Naive B cell (primary cell): ENCODE data around the gene RMP24.

Source experiments
- ATAC-seq, 2 donors: fragments of 150-1000 bp; cut with Tn5 transposase; 2 replicates each; pipeline ENCODE4 v1.10.0; 2021; ENCODE audit warnings: low read depth in 2 of 2, mild to moderate bottlenecking in 2 of 2, moderate library complexity in 2 of 2
- DNase-seq: peaks from one replicate; pipeline ENCODE4 v3.0.0; 2022
- H3K27ac Mint-ChIP-seq, 6 donors: one replicate each; pipeline ENCODE4 v1.8.0; 2020 to 2022; ENCODE audit warnings: mild to moderate bottlenecking in 6 of 6, mixed read lengths in 6 of 6, moderate library complexity in 5 of 6, inconsistent platforms in 2 of 6
- H3K27me3 Mint-ChIP-seq, 3 donors: one replicate each; pipeline ENCODE4 v1.8.0; 2021 to 2022; ENCODE audit warnings: mixed read lengths in 3 of 3, mild to moderate bottlenecking in 1 of 3
- H3K36me3 Mint-ChIP-seq, 2 donors: one replicate each; pipeline ENCODE4 v1.8.0; 2020 to 2022; ENCODE audit warnings: mixed read lengths in 2 of 2, inconsistent platforms in 1 of 2, mild to moderate bottlenecking in 1 of 2
- H3K4me1 Mint-ChIP-seq, 3 donors: one replicate each; pipeline ENCODE4 v1.8.0; 2020 to 2022; ENCODE audit warnings: mixed read lengths in 3 of 3, inconsistent platforms in 1 of 3, mild to moderate bottlenecking in 1 of 3, moderate library complexity in 1 of 3
- H3K4me3 Mint-ChIP-seq, 8 donors: one replicate each; pipeline ENCODE4 v1.8.0; 2020 to 2022; ENCODE audit warnings: mild to moderate bottlenecking in 8 of 8, mixed read lengths in 8 of 8, moderate library complexity in 8 of 8, inconsistent platforms in 2 of 8
- H3K9me3 Mint-ChIP-seq, 7 donors: one replicate each; pipeline ENCODE4 v1.8.0; 2020 to 2022; ENCODE audit warnings: mixed read lengths in 7 of 7, mild to moderate bottlenecking in 5 of 7, inconsistent platforms in 2 of 7, moderate library complexity in 1 of 7

Gene RMP24

DNA sequence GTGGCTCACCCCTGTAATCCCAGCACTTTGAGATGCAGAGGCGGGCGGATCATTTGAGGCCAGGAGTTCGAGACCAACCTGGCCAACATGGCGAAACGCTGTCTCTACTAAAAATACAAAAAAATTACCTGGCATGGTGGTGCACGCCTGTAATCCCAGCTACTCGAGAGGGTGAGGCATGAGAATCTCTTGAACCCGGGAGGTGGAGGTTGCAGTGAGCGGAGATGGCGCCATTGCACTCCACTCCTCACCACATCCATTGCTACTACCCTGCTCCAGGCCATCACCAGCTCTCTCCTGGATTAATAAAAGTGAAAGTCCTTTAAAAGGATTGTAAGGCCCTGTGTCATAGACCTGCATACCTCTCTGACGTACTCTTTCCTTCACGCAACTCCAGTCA, 1.2 kb downstream of the RMP24 start:
- Mint-ChIP-seq H3K9me3 (no peaks in the 10 kb centered on the region), H3K27ac (peak overlapping the region; percentile 61 to 98 (median 96)), H3K27me3 (no peaks in the 10 kb centered on the region), H3K4me1 (peaks cover 33 to 43% (median 43%) of the 10 kb centered on the region in 3 donors), H3K36me3 (peaks cover 23 to 27% of the 10 kb centered on the region in 2 donors), H3K4me3 (peak overlapping the region; percentile 89 to 99 (median 96))
- ATAC-seq (no peak), DNase-seq (no peak)

DNA sequence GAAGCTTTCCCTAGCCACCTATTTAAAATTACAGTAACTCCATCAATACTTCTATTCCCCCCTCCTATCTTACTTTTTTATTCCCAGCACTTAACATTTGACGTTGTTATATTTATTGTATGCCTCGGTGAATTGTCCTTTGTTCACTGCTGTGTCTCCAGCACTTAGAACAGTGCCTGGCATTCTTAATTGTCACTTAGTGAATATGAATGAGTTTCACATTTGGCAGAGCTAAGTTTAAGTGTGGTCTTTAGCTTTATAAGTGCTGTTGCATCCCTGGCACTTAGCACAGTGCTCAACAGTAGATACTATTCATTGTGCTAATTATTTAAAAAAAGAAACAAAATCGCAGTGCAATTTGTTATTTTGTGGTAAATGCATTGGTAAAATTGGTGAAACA, 1.7 kb downstream of the RMP24 start:
- Mint-ChIP-seq H3K27ac (peak overlapping the region in 4 of 6 donors; percentile 61 to 97 (median 91)), H3K27me3 (no peaks in the 10 kb centered on the region), H3K4me1 (peaks cover 33 to 43% (median 42%) of the 10 kb centered on the region in 3 donors), H3K9me3 (no peaks in the 10 kb centered on the region), H3K4me3 (peak overlapping the region; percentile 89 to 99 (median 96)), H3K36me3 (peaks cover 24 to 29% of the 10 kb centered on the region in 2 donors)
- ATAC-seq = no peak
- DNase-seq = no peak

DNA sequence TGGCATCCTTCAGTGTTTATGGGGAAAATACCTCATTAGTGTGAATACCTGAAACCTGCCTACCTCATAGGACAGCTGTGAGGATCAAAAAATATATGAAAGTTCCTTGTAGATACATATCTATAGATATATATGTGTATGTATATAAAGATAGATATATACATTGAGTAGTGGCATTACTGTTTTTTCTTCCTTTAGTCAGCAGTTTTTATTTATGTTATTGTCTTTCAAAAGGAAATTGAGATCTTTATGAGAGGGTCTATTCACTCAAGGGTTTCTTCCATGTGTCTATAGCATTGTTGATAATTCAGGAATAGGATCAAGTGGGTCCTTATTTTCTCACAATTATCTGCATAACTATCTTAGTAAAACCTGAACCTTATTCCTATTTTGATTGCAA, 6.6 kb downstream of the RMP24 start:
- peaks cover 36 to 49% of the 10 kb centered on the region in 2 donors for H3K36me3 Mint-ChIP-seq
- peaks cover 3 to 15% (median 8%) of the 10 kb centered on the region in 3 donors for H3K4me1 Mint-ChIP-seq
- H3K4me3 Mint-ChIP-seq = no peak overlapping the region
- no peaks in the 10 kb centered on the region for H3K27me3 Mint-ChIP-seq
- H3K9me3 Mint-ChIP-seq = no peaks in the 10 kb centered on the region
- H3K27ac Mint-ChIP-seq = no peak overlapping the region
- no peak for ATAC-seq
- DNase-seq = no peak

DNA sequence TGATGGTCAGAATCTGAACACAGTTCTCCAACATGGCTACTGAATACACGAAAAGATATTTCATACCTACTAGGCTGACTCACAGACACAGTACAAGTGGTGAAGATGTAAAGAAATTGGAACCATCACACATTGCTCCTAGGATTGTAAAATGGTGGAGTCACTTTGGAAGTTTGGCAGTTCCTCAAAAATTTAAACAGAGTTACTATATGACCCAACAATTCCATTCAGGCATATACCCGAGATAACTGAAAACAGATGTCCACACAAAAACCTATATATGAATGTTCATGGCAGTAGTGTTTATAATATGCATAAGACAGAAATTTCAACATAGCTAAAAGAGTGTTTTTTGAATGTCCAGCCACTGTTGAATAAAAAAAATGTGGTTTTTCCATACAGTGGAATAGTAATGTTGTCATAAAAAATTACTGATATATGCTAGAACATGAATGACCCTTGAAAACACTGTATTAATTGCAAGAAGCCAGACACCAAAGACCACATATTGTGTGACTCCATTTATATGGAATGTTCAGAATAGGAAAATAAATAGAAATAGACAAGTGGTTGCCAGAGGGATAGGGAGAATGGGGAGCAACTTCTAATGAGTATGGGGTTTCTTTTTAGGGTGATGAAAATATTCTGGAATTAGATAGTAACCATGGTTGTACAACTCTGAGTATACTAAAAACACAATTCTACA, 10.1 kb downstream of the RMP24 start:
- no peaks in the 10 kb centered on the region for H3K27me3 Mint-ChIP-seq
- H3K9me3 Mint-ChIP-seq = no peaks in the 10 kb centered on the region
- peaks cover 0 to 5% (median 0%) of the 10 kb centered on the region in 3 donors for H3K4me1 Mint-ChIP-seq
- peaks cover 20 to 40% of the 10 kb centered on the region in 2 donors for H3K36me3 Mint-ChIP-seq
- no peak overlapping the region for H3K4me3 Mint-ChIP-seq
- ATAC-seq = no peak
- no peak for DNase-seq
- peak overlapping the region in 1 of 6 donors; percentile 25 for H3K27ac Mint-ChIP-seq

DNA sequence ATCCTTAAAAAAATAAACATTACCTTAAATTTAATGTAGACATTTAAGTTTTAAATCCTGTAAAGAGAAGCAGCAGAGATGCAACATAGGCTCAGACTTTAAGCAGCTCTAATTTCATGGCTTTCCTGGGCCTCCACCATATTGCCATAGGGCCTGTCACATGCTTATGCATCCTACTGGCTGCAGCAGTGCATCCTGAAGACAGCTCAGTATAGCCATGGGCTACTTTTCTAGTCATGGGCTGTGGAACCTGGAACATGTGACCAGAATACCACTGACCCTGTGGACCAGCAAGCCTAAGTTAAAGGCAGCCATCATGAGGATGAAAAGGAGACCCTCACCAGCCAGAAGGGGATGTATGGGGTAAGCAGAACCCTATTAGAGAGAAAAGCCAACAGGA, 10.7 kb downstream of the RMP24 start:
- Mint-ChIP-seq H3K27me3 (no peaks in the 10 kb centered on the region), H3K27ac (no peak overlapping the region), H3K36me3 (peaks cover 14 to 36% of the 10 kb centered on the region in 2 donors), H3K9me3 (no peaks in the 10 kb centered on the region), H3K4me3 (no peak overlapping the region), H3K4me1 (no peaks in the 10 kb centered on the region)
- ATAC-seq (no peak), DNase-seq (no peak)

DNA sequence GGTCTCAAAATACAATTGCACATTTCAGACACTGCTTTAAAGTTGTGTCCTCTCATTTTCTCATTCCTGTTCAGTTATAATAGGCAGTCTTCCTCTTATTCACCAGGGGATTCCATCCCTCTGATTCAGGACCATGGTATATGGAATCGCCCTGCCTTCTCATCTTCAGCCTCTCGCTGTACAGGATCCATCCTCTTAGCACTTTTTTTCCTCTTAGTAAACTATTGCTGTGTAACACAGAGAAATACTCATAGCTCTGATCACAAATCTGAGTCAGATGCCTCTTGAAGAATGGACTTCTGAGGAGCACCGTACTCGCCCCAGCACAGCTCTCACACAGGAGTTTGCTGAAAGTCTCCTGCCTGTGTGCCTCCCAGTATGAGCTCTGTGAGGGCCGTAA, 11.3 kb downstream of the RMP24 start:
- no peaks in the 10 kb centered on the region for H3K9me3 Mint-ChIP-seq
- no peak for DNase-seq
- no peaks in the 10 kb centered on the region for H3K4me1 Mint-ChIP-seq
- H3K27me3 Mint-ChIP-seq = no peaks in the 10 kb centered on the region
- H3K36me3 Mint-ChIP-seq = peaks cover 8 to 36% of the 10 kb centered on the region in 2 donors
- no peak for ATAC-seq
- no peak overlapping the region for H3K4me3 Mint-ChIP-seq
- peak overlapping the region in 2 of 6 donors; percentile 43 to 70 for H3K27ac Mint-ChIP-seq

DNA sequence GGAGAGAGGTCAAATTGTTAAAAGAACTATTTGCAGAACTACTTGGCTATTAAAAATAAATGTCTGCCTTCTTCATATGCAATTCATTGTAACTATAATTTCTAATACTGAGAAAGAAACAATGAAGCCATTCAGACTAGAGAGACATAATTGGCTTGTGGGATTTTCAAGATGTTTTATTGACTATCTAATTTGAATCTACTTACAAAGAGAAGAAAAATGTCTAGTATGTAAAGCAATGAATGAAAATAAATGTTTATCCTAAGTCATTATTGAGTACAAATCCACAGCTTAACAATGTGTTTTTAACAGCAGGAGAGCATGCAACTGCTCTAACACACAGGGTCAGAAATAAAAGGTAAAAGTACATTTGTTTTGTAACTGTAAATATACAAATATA, 19.2 kb downstream of the RMP24 start:
- no peak overlapping the region for H3K4me3 Mint-ChIP-seq
- no peak overlapping the region for H3K27ac Mint-ChIP-seq
- peaks cover 0 to 11% of the 10 kb centered on the region in 2 donors for H3K36me3 Mint-ChIP-seq
- no peaks in the 10 kb centered on the region for H3K27me3 Mint-ChIP-seq
- H3K9me3 Mint-ChIP-seq = no peaks in the 10 kb centered on the region
- no peak for DNase-seq
- no peaks in the 10 kb centered on the region for H3K4me1 Mint-ChIP-seq
- ATAC-seq = no peak

DNA sequence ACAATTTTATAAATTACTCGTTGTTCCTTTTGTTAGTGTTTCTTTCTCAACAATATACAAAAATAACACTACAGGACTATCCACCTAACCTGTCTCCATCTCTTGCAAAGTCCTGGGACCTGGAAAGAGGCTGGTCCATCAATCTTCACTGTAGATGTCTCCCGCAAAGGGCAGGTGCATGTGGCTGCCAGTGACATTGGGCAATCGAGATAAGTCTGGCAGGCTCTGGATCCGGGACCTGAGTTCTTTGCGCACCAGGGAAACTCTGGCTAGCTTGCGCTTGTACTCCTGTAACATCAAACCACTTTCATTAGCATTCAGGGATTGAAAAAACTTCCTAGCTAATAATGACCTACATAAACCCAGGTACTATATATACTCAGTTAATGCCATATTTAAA, 20.5 kb downstream of the RMP24 start:
- Mint-ChIP-seq H3K27ac (peak overlapping the region in 1 of 6 donors; percentile 56), H3K4me1 (no peaks in the 10 kb centered on the region), H3K4me3 (no peak overlapping the region), H3K36me3 (peaks cover 0 to 5% of the 10 kb centered on the region in 2 donors), H3K27me3 (no peaks in the 10 kb centered on the region), H3K9me3 (no peaks in the 10 kb centered on the region)
- ATAC-seq (no peak), DNase-seq (no peak)

DNA sequence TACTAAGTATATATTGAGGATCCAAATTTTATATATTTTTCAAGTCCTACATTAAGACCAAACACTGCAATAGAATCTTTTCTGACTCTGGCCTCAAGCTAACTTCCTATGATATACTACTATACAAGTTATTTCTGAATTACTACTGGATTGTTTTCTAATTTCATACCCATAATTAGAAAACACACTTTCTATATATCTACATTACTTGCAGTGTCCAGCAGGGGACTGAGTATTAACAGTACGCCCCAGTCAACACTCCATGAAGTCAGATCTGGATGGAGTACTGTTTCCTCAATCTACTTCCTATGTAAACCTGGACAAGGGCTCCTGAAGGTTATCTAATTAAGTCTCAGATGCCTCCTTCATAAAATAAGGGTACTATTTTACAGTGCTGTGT, 26.5 kb downstream of the RMP24 start:
- Mint-ChIP-seq H3K4me1 (peaks cover 21 to 32% (median 25%) of the 10 kb centered on the region in 3 donors), H3K36me3 (no peaks in the 10 kb centered on the region), H3K27me3 (no peaks in the 10 kb centered on the region), H3K9me3 (no peaks in the 10 kb centered on the region), H3K27ac (no peak overlapping the region), H3K4me3 (no peak overlapping the region)
- DNase-seq (no peak), ATAC-seq (peak in 1 of 2 donors; percentile 30)

DNA sequence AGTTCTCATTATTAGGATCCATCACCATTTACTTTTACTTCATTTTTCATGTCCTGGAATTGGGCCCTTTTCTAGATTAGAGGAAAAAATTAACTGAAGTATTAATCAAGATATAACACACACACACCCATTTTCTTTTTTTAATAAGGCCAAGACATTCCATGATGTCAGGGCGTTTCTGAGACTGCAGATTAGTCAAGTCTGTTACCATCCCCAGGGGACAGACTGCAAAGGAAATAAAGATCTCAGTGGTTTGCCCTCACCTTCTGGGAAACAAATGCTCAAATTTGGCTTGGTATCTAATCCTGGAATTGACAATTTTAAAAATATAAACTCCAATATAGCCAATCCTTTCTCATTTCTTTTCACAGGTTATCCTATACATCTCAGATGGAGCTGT, 27.4 kb downstream of the RMP24 start:
- H3K36me3 Mint-ChIP-seq = no peaks in the 10 kb centered on the region
- no peaks in the 10 kb centered on the region for H3K27me3 Mint-ChIP-seq
- H3K9me3 Mint-ChIP-seq = no peaks in the 10 kb centered on the region
- no peak overlapping the region for H3K4me3 Mint-ChIP-seq
- ATAC-seq (no peak), DNase-seq (no peak)
- peak overlapping the region in 1 of 6 donors; percentile 38 for H3K27ac Mint-ChIP-seq
- H3K4me1 Mint-ChIP-seq = peaks cover 21 to 32% (median 25%) of the 10 kb centered on the region in 3 donors

DNA sequence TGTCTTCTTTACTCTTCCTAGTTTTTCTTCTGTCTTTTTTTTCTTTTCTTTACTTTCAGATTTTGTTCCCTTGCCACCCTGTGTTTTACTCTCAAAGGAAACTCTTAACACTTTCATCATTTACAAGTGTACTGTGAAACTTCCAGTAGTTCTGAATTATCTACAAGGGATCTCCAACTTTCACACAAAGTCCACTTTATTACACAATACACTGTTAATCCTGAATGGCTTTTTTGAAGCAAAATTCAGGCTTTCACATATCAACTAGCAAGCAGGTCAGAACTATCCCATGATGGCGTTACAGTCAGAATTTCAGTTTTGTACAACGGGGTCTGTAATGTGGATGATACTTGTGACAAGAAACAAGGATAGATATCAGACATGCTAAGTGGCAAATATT, 34.5 kb downstream of the RMP24 start:
- no peaks in the 10 kb centered on the region for H3K27me3 Mint-ChIP-seq
- H3K4me1 Mint-ChIP-seq = peaks cover 6 to 9% (median 7%) of the 10 kb centered on the region in 3 donors
- ATAC-seq = no peak

DNA sequence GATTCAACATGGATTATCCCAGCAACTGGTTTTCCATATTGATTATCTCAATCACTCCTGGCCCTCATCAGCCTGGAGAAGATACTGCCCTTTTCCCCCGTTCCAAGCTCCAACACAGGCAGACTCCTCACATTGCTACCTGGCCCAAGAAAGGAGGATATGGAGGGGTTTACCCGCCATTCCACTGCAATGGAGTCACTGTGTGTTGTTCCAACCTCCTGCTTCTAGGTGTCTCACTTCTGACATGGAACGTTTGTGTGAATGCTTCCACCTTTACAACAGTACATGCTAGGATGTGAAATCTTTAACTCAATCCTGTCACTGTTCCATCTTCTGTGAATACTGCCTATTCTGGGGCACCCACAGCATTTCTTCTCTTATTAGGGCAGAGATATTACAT, 36.7 kb downstream of the RMP24 start:
- Mint-ChIP-seq H3K36me3 (peaks cover 0 to 4% of the 10 kb centered on the region in 2 donors), H3K27ac (no peak overlapping the region), H3K27me3 (no peaks in the 10 kb centered on the region), H3K4me3 (no peak overlapping the region), H3K9me3 (no peaks in the 10 kb centered on the region), H3K4me1 (peaks cover 3 to 5% (median 4%) of the 10 kb centered on the region in 3 donors)
- no peak for DNase-seq
- no peak for ATAC-seq

More for the DNA sequence above, 34.5 kb downstream of the RMP24 start:
- DNase-seq = no peak
- no peak overlapping the region for H3K4me3 Mint-ChIP-seq
- peaks cover 0 to 4% of the 10 kb centered on the region in 2 donors for H3K36me3 Mint-ChIP-seq
- peak overlapping the region in 1 of 6 donors; percentile 54 for H3K27ac Mint-ChIP-seq
- no peaks in the 10 kb centered on the region for H3K9me3 Mint-ChIP-seq

DNA sequence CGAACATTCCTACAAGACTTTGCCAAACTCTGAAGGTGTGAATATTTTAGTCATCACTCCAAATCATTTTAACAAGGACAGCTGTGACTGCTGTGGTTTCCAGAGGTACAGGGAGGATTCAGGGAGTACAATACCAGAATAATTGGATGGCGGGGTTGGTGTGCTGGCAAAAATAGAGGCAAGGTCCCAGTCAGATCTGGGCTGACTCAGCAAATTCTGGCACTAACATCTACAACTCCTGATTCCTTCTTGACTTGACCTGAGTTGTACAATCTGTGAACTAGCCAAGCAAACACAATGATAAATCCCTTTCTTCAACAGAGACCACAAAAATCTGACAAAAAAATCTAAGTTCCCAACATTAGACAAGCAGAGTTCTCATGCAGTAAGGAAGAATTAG, 40.4 kb downstream of the RMP24 start:
- ATAC-seq (no peak), DNase-seq (no peak)
- H3K4me3 Mint-ChIP-seq = no peak overlapping the region
- no peaks in the 10 kb centered on the region for H3K9me3 Mint-ChIP-seq
- peaks cover 18 to 31% (median 27%) of the 10 kb centered on the region in 3 donors for H3K4me1 Mint-ChIP-seq
- H3K36me3 Mint-ChIP-seq = peaks cover 0 to 4% of the 10 kb centered on the region in 2 donors
- H3K27ac Mint-ChIP-seq = peak overlapping the region in 2 of 6 donors; percentile 64 to 78
- no peaks in the 10 kb centered on the region for H3K27me3 Mint-ChIP-seq

DNA sequence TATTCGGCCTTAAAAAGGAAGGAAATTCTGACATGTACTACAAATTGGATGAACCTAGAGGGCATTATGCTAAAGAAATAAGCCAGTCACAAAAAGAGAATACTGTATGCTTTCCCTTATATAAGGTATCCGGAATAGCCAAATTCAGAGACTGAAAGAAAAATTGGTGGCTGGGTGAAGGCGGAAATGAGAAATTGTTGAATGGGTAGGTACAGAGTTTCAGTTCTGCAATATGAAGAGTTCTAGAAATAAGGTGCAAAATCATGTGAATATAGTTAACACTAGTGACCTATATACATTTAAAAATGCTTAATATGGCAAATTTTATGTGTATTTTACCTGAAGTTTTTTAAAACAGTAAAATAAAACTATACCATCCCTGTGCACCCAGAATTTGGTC, 43.1 kb downstream of the RMP24 start:
- Mint-ChIP-seq H3K4me1 (peaks cover 23 to 33% (median 27%) of the 10 kb centered on the region in 3 donors), H3K27me3 (no peaks in the 10 kb centered on the region), H3K36me3 (no peaks in the 10 kb centered on the region), H3K4me3 (peak overlapping the region in 1 of 8 donors; percentile 16), H3K9me3 (no peaks in the 10 kb centered on the region), H3K27ac (peak overlapping the region in 3 of 6 donors; percentile 0 to 30 (median 8))
- DNase-seq (peak; percentile 67), ATAC-seq (peak; percentile 91)
